Gastrocnemius medialis (tissue), 4 donors: Measurements from ENCODE around the gene PARN.

Experiments used
- POLR2A ChIP-seq, 2 donors: fragments of 450-650 bp; IDR thresholded peaks; one replicate each; pipeline ENCODE4 v1.6.1; 2017; ENCODE audit warnings: antibody characterized with exemption in 2 of 2, mild to moderate bottlenecking in 2 of 2, moderate library complexity in 2 of 2
- TF ChIP-seq, protein P1 (sequence below), 5 experiments: fragments of 450-650 bp in 3 of 5; fragments of 200-600 bp in 2 of 5; sonication (generic) in 2 of 5; IDR thresholded peaks in 4 of 5; conservative IDR thresholded peaks in 1 of 5; 1 replicate in 4 of 5; 2 replicates in 1 of 5; pipeline ENCODE4 v1.5.1; 2016 to 2019; ENCODE audit warnings: antibody characterized with exemption in 5 of 5, mild to moderate bottlenecking in 3 of 5, moderate library complexity in 3 of 5

DNA sequence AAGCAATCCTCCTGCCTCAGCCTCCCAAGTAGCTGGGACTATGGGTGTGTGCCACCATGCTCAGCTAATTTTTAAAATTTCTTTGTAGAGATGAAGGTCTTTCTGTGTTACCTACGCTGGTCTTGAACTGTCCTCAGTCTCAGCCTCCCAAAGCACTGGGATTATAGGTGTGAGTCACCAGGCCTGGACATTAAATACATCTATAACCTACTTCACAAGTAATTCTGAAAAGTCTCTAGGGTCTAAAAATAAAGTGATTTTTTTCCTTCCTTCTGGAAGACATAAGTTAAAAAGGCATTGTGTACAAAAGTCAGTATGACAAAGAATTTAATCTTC, 118.3 kb downstream of the PARN start:
- TF ChIP-seq, protein P1, sequence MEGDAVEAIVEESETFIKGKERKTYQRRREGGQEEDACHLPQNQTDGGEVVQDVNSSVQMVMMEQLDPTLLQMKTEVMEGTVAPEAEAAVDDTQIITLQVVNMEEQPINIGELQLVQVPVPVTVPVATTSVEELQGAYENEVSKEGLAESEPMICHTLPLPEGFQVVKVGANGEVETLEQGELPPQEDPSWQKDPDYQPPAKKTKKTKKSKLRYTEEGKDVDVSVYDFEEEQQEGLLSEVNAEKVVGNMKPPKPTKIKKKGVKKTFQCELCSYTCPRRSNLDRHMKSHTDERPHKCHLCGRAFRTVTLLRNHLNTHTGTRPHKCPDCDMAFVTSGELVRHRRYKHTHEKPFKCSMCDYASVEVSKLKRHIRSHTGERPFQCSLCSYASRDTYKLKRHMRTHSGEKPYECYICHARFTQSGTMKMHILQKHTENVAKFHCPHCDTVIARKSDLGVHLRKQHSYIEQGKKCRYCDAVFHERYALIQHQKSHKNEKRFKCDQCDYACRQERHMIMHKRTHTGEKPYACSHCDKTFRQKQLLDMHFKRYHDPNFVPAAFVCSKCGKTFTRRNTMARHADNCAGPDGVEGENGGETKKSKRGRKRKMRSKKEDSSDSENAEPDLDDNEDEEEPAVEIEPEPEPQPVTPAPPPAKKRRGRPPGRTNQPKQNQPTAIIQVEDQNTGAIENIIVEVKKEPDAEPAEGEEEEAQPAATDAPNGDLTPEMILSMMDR (IDR thresholded peaks at IDR 0.05 in 4 of 5, conservative IDR thresholded peaks at IDR 0.05 in 1 of 5) = no peak
- no peak for TF ChIP-seq POLR2A (IDR thresholded peaks at IDR 0.05)
